Measurements from ENCODE around the gene ANXA9.

GRCh38 chr1:150967936-150968335 lies 14.2 kb upstream of the ANXA9 start:
- no peak for TF ChIP-seq CTCF (IDR thresholded peaks at IDR 0.05)
- no peak for TF ChIP-seq EZH2 (IDR thresholded peaks at IDR 0.05; ENCODE audit: borderline replicate concordance, insufficient read depth, low read depth, low read length, poor library complexity, severe bottlenecking)

Measured in B cell (primary cell).